Measurements from ENCODE around the gene SYNGAP1.

DNA sequence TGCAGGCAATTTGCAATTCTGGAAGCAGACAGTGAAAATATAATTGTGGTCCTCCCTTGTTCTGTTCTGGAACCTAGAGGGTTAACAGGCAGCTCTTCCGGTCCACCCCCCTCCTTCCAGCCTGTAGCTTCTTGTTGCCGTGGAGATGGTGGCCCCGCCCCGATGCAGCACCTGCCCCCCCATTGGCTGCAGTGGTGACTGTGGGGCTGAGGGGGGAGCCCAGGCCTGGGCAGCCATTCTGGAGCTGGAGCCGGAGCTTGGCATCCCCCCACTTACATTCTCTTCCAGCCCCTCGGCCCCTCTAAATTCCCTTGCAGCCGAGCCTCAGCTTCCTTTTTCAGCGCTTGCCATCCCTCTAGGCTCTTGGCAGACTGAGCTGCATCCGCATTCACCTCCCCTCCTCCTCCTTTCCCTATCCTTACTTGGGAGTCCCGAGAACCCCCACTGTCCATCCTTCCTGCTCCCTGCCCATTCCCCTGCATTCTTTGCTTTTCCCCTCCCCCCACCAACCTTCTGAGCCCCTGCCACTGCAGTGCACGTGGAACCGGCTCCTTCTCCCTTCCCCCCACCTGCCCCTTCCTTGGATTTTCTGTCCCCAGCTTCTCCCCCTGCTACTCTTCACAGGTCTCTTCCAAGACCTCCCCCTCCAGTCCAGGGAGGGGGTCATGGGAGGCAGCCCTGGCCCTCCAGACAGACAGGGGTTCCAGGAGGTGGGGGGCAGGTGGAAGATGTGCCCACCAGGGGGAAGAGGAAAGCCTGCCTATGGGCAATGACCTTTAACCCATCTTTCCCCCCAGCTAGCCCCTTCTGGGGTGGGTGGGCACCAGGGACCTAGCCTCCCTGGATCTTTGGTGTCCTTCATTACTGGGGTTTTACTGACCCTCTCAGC lies 11.4 kb downstream of the SYNGAP1 start:
- no peak for TF ChIP-seq CTCF (conservative IDR thresholded peaks at IDR 0.05; ENCODE audit: low read depth, low read length)
- TF ChIP-seq EZH2 (IDR thresholded peaks at IDR 0.05; ENCODE audit: borderline replicate concordance, low read depth, low read length, poor library complexity, severe bottlenecking), result no peak

Data from A673 (cell line).